Endothelial cell of umbilical vein (primary cell): ENCODE results near the gene C19orf33. TPM values are rescaled to one million over a fixed set of nuclear protein-coding genes. Genes with fewer than 3 reads are reported as not detected.

ENCODE experiments used
- BruUV-seq: library from RNA; stranded (reverse); fragments of 400-500 nt; replicated peaks from 2 replicates; lab custom pipeline; 2021; lab: Mats Ljungman, UMichigan
- CTCF ChIA-PET: fragments of 300-600, 350-600 bp; sonication (Branson Sonifier 250); formaldehyde crosslinking; loops from one replicate; lab custom pipeline; 2021; ENCODE audit warnings: antibody characterized with exemption, inconsistent platforms; lab: Charles Lee
- POLR2A ChIA-PET: fragments of 300-600, 350-600 bp; sonication (Branson Sonifier 250); formaldehyde crosslinking; loops from one replicate; lab custom pipeline; 2021; ENCODE audit warnings: antibody characterized with exemption, inconsistent platforms; lab: Charles Lee
- DNase-seq: peaks from one replicate; pipeline ENCODE4 v3.0.0-alpha.2; 2011; ENCODE audit warnings: low read depth, low spot score
- FAIRE-seq: peaks from 2 replicates; lab custom pipeline; 2011; peaks lifted over from hg19 to GRCh38; lab: Jason Lieb, UNC
- H2AFZ ChIP-seq: 2 replicates; pipeline ENCODE4 v1.6.0; 2012; ENCODE audit warnings: low read depth, low read length, control low read depth, inconsistent platforms
- H3K27ac ChIP-seq: 2 replicates; pipeline ENCODE4 v1.5.1; 2011; ENCODE audit warnings: low read depth, mild to moderate bottlenecking, control low read depth, low read length, moderate library complexity; ENCODE audit not compliant: insufficient read depth
- H3K27me3 ChIP-seq, 2 experiments: 2 replicates each; pipeline versions ENCODE4 v1.6.0 to v1.6.1; 2011; ENCODE audit warnings: low read length in 2 of 2, mixed read lengths in 1 of 2; ENCODE audit not compliant: control insufficient read depth in 2 of 2, insufficient read depth in 2 of 2
- H3K36me3 ChIP-seq, 2 experiments: 2 replicates in 1 of 2; 3 replicates in 1 of 2; pipeline ENCODE4 v1.5.1; 2011; ENCODE audit warnings: low read length in 2 of 2, mild to moderate bottlenecking in 1 of 2, moderate library complexity in 1 of 2; ENCODE audit not compliant: control insufficient read depth in 2 of 2, insufficient read depth in 2 of 2; ENCODE audit errors: extremely low read depth in 1 of 2
- H3K4me1 ChIP-seq: 3 replicates; pipeline ENCODE4 v1.5.1; 2011; ENCODE audit warnings: mild to moderate bottlenecking, low read length; ENCODE audit not compliant: control insufficient read depth, insufficient read depth; ENCODE audit errors: extremely low read depth
- H3K4me2 ChIP-seq: 2 replicates; pipeline ENCODE4 v1.6.1; 2011; ENCODE audit warnings: low read length, control low read depth, mixed read lengths; ENCODE audit not compliant: insufficient read depth
- H3K4me3 ChIP-seq, 3 experiments: fragments of 200-600 bp in 1 of 3; sonication (generic), shearing (Covaris generic) in 1 of 3; replicated peaks in 1 of 3; 2 replicates each; pipeline ENCODE4 v1.5.1; 2011 to 2016; ENCODE audit warnings: control low read depth in 3 of 3, low read length in 3 of 3, mild to moderate bottlenecking in 2 of 3, inconsistent platforms in 1 of 3, low read depth in 1 of 3, moderate library complexity in 1 of 3; ENCODE audit not compliant: insufficient read depth in 1 of 3
- H3K79me2 ChIP-seq: 2 replicates; pipeline ENCODE4 v1.6.0; 2012; ENCODE audit warnings: low read length, inconsistent platforms; ENCODE audit not compliant: control insufficient read depth, insufficient read depth
- H3K9ac ChIP-seq: replicated peaks from 2 replicates; pipeline ENCODE3; 2011; ENCODE audit warnings: low read length, control low read depth; ENCODE audit not compliant: insufficient read depth; ENCODE audit errors: extremely low read depth
- H3K9me1 ChIP-seq: replicated peaks from 3 replicates; pipeline ENCODE4 v1.6.0; 2011; ENCODE audit warnings: mild to moderate bottlenecking, low read length; ENCODE audit not compliant: control insufficient read depth, insufficient read depth; ENCODE audit errors: extremely low read depth
- H3K9me3 ChIP-seq: replicated peaks from 2 replicates; pipeline ENCODE4 v1.5.1; 2012; ENCODE audit warnings: low read length, inconsistent platforms; ENCODE audit not compliant: control insufficient read depth, insufficient read depth
- H4K20me1 ChIP-seq: replicated peaks from 2 replicates; pipeline ENCODE3; 2011; ENCODE audit warnings: mild to moderate bottlenecking, low read length; ENCODE audit not compliant: control insufficient read depth, insufficient read depth; ENCODE audit errors: extremely low read depth
- EZH2 ChIP-seq: IDR thresholded peaks from 2 replicates; pipeline ENCODE4 v1.6.1; 2012; ENCODE audit warnings: borderline replicate concordance, low read depth, mild to moderate bottlenecking, moderate library complexity, low read length, inconsistent platforms; ENCODE audit not compliant: severe bottlenecking
- FOS ChIP-seq: IDR thresholded peaks from 2 replicates; pipeline ENCODE4 v1.6.1; 2011; ENCODE audit warnings: mild to moderate bottlenecking, low read length, moderate library complexity, borderline replicate concordance; ENCODE audit not compliant: insufficient read depth
- JUN ChIP-seq: IDR thresholded peaks from 2 replicates; pipeline ENCODE4 v1.6.1; 2011; ENCODE audit warnings: borderline replicate concordance, low read depth; ENCODE audit not compliant: insufficient read length, insufficient read depth
- MYC ChIP-seq: IDR thresholded peaks from one replicate; pipeline ENCODE4 v1.6.1; 2011; ENCODE audit warnings: mild to moderate bottlenecking, low read depth, low read length
- POLR2A ChIP-seq: IDR thresholded peaks from 2 replicates; pipeline ENCODE4 v1.6.1; 2012; ENCODE audit warnings: low read depth, mild to moderate bottlenecking, control low read depth, low read length
- dilution Hi-C: fragments of 300-500 bp; cut with MboI; formaldehyde crosslinking; loops from one replicate; pipeline ENCODE4 v1.15.0; 2019; ENCODE audit warnings: low sequenced_read_pairs; ENCODE audit not compliant: extremely low pct_ligation_motif_present
- intact Hi-C: fragments of 100-400 bp; cut with micrococcal nuclease; formaldehyde crosslinking; loops from one replicate; pipeline ENCODE4 v1.10.0; 2022
- polyA plus RNA-seq, 4 experiments: library from polyadenylated mRNA; depleted of rRNA in 3 of 4; stranded (reverse) in 3 of 4; unstranded in 1 of 4; fragments of >200 nt; gene quantifications; 2 replicates each; pipeline versions ENCODE4 v1.2.1 to v1.2.3, GENCODE V29; 2011 to 2012; ENCODE audit warnings: missing spikeins in 1 of 4
- total RNA-seq: library from RNA; stranded (reverse); gene quantifications from 2 replicates; pipeline ENCODE4 v1.2.3, GENCODE V29; 2021
- TF ChIP-seq, protein P1 (sequence below), 2 donors: IDR thresholded peaks; 1 replicate in 1 of 2; 2 replicates in 1 of 2; pipeline ENCODE4 v1.5.1; 2011; ENCODE audit warnings: low read length in 2 of 2, mild to moderate bottlenecking in 2 of 2, moderate library complexity in 2 of 2, control low read depth in 1 of 2, inconsistent platforms in 1 of 2, low read depth in 1 of 2; ENCODE audit not compliant: insufficient read depth in 1 of 2; ENCODE audit errors: extremely low read depth in 1 of 2

The C19orf33 gene
- total and polyA plus RNA-seq, 2 donors (not counting 3 experiments of a cell fraction or from before 2014, with no cell fraction given): 4.3 to 34.1 TPM

DNA sequence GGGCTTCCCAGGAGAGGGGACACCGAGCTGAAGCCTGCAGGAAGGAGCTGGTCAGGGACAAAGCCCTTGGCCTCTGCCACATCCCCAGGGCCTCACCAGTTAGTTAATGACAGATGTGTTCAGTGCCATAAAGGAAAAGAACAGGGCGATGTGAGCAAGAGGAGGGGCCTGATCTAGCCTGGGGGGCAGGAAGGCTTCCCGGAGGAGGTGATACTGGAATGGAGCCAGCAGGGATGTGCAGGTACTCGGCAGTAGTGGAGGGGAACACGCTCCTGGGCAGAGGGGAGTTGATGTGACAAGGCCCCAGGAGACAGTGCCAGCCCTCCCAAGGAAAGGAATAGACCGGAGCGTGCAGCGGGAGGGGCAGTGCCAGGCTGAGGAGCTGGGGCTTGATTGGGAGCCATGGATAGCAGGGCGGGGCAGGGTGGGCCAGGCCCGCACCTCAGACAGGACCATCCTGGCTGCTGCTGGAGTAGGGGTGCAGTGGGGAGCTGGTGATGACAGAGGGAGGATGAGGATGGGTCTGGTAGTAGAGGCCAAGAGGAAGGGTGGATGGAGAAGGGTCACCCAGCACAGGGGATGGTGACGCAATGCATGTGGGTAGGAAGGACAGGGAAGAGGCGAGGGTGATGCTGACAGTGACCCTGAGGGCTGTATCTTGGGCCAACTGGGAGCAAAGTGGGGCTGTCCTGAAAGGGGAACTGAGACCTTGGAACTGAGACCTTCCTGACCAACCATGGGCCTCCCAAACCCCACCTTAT, 4.1 kb downstream of the C19orf33 start:
- no peak for FAIRE-seq

DNA sequence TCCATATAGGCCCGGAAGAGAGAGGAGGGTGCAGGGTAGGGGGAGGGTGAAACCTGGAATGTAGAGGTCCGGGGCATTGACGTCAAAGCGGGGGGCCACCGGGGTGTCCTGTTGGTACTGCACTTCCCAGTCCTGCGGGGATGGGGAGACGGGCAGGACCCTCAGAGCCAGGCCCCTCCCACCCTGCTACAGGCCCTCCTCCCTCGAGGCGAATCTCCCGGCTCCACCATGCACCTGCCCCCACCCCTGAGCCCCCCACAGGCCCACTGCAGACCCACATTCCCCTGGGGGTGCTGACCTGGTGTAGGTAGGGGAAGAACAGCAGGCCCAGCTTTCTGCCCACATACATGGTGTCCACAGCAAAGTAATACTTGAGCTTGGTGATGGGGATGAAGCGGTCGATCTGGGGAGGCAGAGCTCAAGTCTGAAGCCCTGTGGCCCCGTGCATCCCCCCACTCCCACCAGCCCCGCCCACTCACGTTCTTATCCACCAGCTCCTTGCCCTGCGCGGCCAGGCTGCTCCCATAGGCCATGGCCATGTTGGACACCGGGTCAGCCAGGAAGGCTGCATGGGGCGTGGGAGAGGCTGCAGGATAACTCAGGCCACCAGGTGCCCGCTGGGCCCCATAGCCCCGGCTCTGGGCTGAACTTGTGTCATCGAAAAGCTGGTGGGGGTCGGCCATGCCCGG, 5.0 kb downstream of the C19orf33 start:
- Histone ChIP-seq H3K9me1 (no peaks in the 10 kb centered on the region), H3K9ac (no peak overlapping the region), H3K4me1 (peaks cover 8% of the 10 kb centered on the region), H3K4me2 (no peak overlapping the region), H3K79me2 (peaks cover 3% of the 10 kb centered on the region), H3K27ac (no peak overlapping the region), H3K27me3 (no peaks in the 10 kb centered on the region), H3K4me3 (no peak overlapping the region), H2AFZ (no peak overlapping the region), H4K20me1 (no peaks in the 10 kb centered on the region), H3K36me3 (peaks cover 0 to 10% of the 10 kb centered on the region in 2 experiments), H3K9me3 (no peaks in the 10 kb centered on the region)
- intact Hi-C loops: no loop called here
- no peak for TF ChIP-seq MYC
- TF ChIP-seq JUN: no peak
- no peak for TF ChIP-seq EZH2
- TF ChIP-seq POLR2A: no peak
- TF ChIP-seq, protein P1, sequence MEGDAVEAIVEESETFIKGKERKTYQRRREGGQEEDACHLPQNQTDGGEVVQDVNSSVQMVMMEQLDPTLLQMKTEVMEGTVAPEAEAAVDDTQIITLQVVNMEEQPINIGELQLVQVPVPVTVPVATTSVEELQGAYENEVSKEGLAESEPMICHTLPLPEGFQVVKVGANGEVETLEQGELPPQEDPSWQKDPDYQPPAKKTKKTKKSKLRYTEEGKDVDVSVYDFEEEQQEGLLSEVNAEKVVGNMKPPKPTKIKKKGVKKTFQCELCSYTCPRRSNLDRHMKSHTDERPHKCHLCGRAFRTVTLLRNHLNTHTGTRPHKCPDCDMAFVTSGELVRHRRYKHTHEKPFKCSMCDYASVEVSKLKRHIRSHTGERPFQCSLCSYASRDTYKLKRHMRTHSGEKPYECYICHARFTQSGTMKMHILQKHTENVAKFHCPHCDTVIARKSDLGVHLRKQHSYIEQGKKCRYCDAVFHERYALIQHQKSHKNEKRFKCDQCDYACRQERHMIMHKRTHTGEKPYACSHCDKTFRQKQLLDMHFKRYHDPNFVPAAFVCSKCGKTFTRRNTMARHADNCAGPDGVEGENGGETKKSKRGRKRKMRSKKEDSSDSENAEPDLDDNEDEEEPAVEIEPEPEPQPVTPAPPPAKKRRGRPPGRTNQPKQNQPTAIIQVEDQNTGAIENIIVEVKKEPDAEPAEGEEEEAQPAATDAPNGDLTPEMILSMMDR (IDR thresholded peaks at IDR 0.05; ENCODE audit: extremely low read depth in 1 of 2, insufficient read depth in 1 of 2, low read depth in 1 of 2, low read length in 2 of 2): no peak
- no peak for TF ChIP-seq FOS
- DNase-seq (no peak), FAIRE-seq (no peak)
- dilution Hi-C loops: no loop called here
- CTCF ChIA-PET: no interaction called here
- no TSS peak for BruUV-seq
- POLR2A ChIA-PET: no interaction called here

More for the DNA sequence above, 4.1 kb downstream of the C19orf33 start:
- H3K27ac ChIP-seq: no peak overlapping the region
- no peaks in the 10 kb centered on the region for H3K9me3 ChIP-seq
- H3K4me2 ChIP-seq: no peak overlapping the region
- H3K4me3 ChIP-seq: no peak overlapping the region
- CTCF ChIA-PET: interaction anchor here (1.2 kb wide), 1 partner anchor 28 kb away, joined by 3 read pairs; the partner anchor contains the start of gene CATSPERG
- TF ChIP-seq POLR2A: no peak
- TF ChIP-seq EZH2: no peak
- no peak for DNase-seq
- no peaks in the 10 kb centered on the region for H3K9me1 ChIP-seq
- no TSS peak for BruUV-seq
- H3K4me1 ChIP-seq: peaks cover 16% of the 10 kb centered on the region
- H3K9ac ChIP-seq: no peak overlapping the region
- H3K27me3 ChIP-seq: no peaks in the 10 kb centered on the region
- POLR2A ChIA-PET: no interaction called here
- intact Hi-C loops (no loop called here), dilution Hi-C loops (no loop called here)
- H3K36me3 ChIP-seq: peaks cover 0 to 10% of the 10 kb centered on the region in 2 experiments
- no peak overlapping the region for H2AFZ ChIP-seq
- H4K20me1 ChIP-seq: no peaks in the 10 kb centered on the region
- no peaks in the 10 kb centered on the region for H3K79me2 ChIP-seq
